Right lobe of liver (tissue), 4 donors: ENCODE results near the gene POLN.

Experiments
- CTCF ChIP-seq, 4 donors: fragments of 200-600 bp in 3 of 4; fragments of 450-650 bp in 1 of 4; IDR thresholded peaks; one replicate each; pipeline versions ENCODE4 v1.5.1 to v1.8.0; 2016 to 2022; ENCODE audit warnings: antibody characterized with exemption in 4 of 4, mild to moderate bottlenecking in 2 of 4
- POLR2A ChIP-seq: fragments of 450-650 bp; IDR thresholded peaks from one replicate; pipeline ENCODE4 v1.6.1; 2017; ENCODE audit warnings: antibody characterized with exemption, mild to moderate bottlenecking
- donor health status: DM: no; HTN: no; CAD: no.
- donor health status: DM: no; HTN: no; CAD: no.
- donor health status: DM: no; HTN: yes; CAD: no.

GRCh38 chr4:2070421-2071251 lies 171.3 kb downstream of the POLN start:
- TF ChIP-seq CTCF (IDR thresholded peaks at IDR 0.05) (no peak), POLR2A (no peak)
